H1 (cell line): ENCODE measurements around the gene CALU. TPM values are rescaled to one million over a fixed set of nuclear protein-coding genes. Genes with fewer than 3 reads are reported as not detected.

Source experiments
- CTCF ChIA-PET: fragments of 300-600 bp; sonication (Branson Sonifier 250); formaldehyde crosslinking; loops from one replicate; lab custom pipeline; 2021; ENCODE audit not compliant: partially characterized antibody; lab: Charles Lee
- POLR2A ChIA-PET: fragments of 300-600 bp; sonication (Branson Sonifier 250); formaldehyde crosslinking; loops from one replicate; lab custom pipeline; 2021; ENCODE audit warnings: inconsistent platforms; ENCODE audit not compliant: partially characterized antibody; lab: Charles Lee
- DNase-seq, 2 experiments: peaks; one replicate each; pipeline versions ENCODE4 v3.0.0 to v3.0.0-alpha.2; 2010 to 2022; ENCODE audit warnings: low spot score in 2 of 2, low read depth in 1 of 2, mixed read lengths in 1 of 2
- FAIRE-seq: peaks from 2 replicates; lab custom pipeline; 2011; peaks lifted over from hg19 to GRCh38; lab: Jason Lieb, UNC
- H2AFZ ChIP-seq: 2 replicates; pipeline ENCODE4 v1.8.1; 2012; ENCODE audit warnings: low read length, inconsistent platforms
- H2AK5ac ChIP-seq: 2 replicates; pipeline ENCODE4 v1.6.1; 2013; ENCODE audit warnings: low read depth, low read length
- H2BK120ac ChIP-seq: replicated peaks from 2 replicates; pipeline ENCODE3; 2013; ENCODE audit warnings: low read depth, low read length, inconsistent platforms
- H2BK12ac ChIP-seq: 2 replicates; pipeline ENCODE4 v1.6.1; 2013; ENCODE audit warnings: low read depth, low read length
- H2BK15ac ChIP-seq: 2 replicates; pipeline ENCODE4 v1.6.1; 2013; ENCODE audit warnings: low read length
- H2BK20ac ChIP-seq: 2 replicates; pipeline ENCODE4 v1.6.1; 2013; ENCODE audit warnings: low read length
- H2BK5ac ChIP-seq: 2 replicates; pipeline ENCODE4 v1.6.1; 2013; ENCODE audit warnings: low read depth, low read length
- H3K14ac ChIP-seq: 2 replicates; pipeline ENCODE4 v1.6.1; 2013; ENCODE audit warnings: inconsistent platforms; ENCODE audit not compliant: insufficient read length
- H3K18ac ChIP-seq: 2 replicates; pipeline ENCODE4 v1.6.1; 2013; ENCODE audit warnings: low read length; ENCODE audit errors: extremely low read depth
- H3K23ac ChIP-seq: 2 replicates; pipeline ENCODE4 v1.6.1; 2013; ENCODE audit warnings: inconsistent platforms; ENCODE audit not compliant: insufficient read length
- H3K23me2 ChIP-seq: 2 replicates; pipeline ENCODE4 v1.6.1; 2013; ENCODE audit warnings: low read depth, low read length
- H3K27ac ChIP-seq: 2 replicates; pipeline ENCODE4 v1.6.1; 2011; ENCODE audit warnings: low read depth, low read length, inconsistent platforms
- H3K27me3 ChIP-seq, 4 experiments: replicated peaks in 1 of 4; 1 replicate in 1 of 4; 2 replicates in 3 of 4; pipeline versions ENCODE4 v1.6.1 to v1.8.1; 2011 to 2013; ENCODE audit warnings: low read length in 3 of 4, mild to moderate bottlenecking in 3 of 4, inconsistent platforms in 2 of 4, mixed read lengths in 2 of 4, moderate library complexity in 1 of 4; ENCODE audit not compliant: control insufficient read depth in 3 of 4, insufficient read depth in 3 of 4; ENCODE audit errors: extremely low read depth in 1 of 4
- H3K36me3 ChIP-seq, 4 experiments: 2 replicates each; pipeline versions ENCODE4 v1.6.1 to v1.8.1; 2011 to 2013; ENCODE audit warnings: mild to moderate bottlenecking in 4 of 4, low read length in 3 of 4, moderate library complexity in 2 of 4, control low read depth in 1 of 4, inconsistent platforms in 1 of 4; ENCODE audit not compliant: insufficient read depth in 4 of 4, control insufficient read depth in 2 of 4
- H3K4ac ChIP-seq: replicated peaks from 2 replicates; pipeline ENCODE3; 2013; ENCODE audit warnings: low read length, low read depth, mixed read lengths, inconsistent platforms; ENCODE audit not compliant: insufficient read length
- H3K4me1 ChIP-seq, 4 experiments: replicated peaks in 1 of 4; 1 replicate in 1 of 4; 2 replicates in 3 of 4; pipeline versions ENCODE4 v1.6.1 to v1.8.1; 2011 to 2013; ENCODE audit warnings: low read length in 3 of 4, inconsistent platforms in 2 of 4, mixed read lengths in 1 of 4; ENCODE audit not compliant: insufficient read depth in 4 of 4, control insufficient read depth in 3 of 4
- H3K4me2 ChIP-seq, 2 experiments: 2 replicates each; pipeline versions ENCODE4 v1.6.1 to v1.8.1; 2011 to 2013; ENCODE audit warnings: low read depth in 2 of 2, low read length in 2 of 2, control low read depth in 1 of 2, inconsistent platforms in 1 of 2, mild to moderate bottlenecking in 1 of 2; ENCODE audit not compliant: insufficient read depth in 1 of 2
- H3K4me3 ChIP-seq, 4 experiments: fragments of 200-600, 300-600 bp in 1 of 4; sonication (generic), shearing (Covaris generic), sonication (Bioruptor Twin) in 1 of 4; 2 replicates each; pipeline versions ENCODE4 v1.5.1 to v1.8.1; 2011 to 2016; ENCODE audit warnings: low read length in 4 of 4, low read depth in 3 of 4, control low read depth in 2 of 4, inconsistent platforms in 2 of 4, mild to moderate bottlenecking in 2 of 4, mixed read lengths in 1 of 4, moderate library complexity in 1 of 4; ENCODE audit not compliant: insufficient read depth in 2 of 4; ENCODE audit errors: extremely low read depth in 1 of 4
- H3K56ac ChIP-seq: replicated peaks from 2 replicates; pipeline ENCODE3; 2013; ENCODE audit warnings: low read depth, mild to moderate bottlenecking, mixed read lengths, low read length, inconsistent platforms; ENCODE audit not compliant: insufficient read length
- H3K79me1 ChIP-seq: 2 replicates; pipeline ENCODE4 v1.6.1; 2013; ENCODE audit warnings: low read depth, low read length, control low read depth
- H3K79me2 ChIP-seq, 2 experiments: 2 replicates each; pipeline versions ENCODE4 v1.6.1 to v1.8.1; 2012 to 2013; ENCODE audit warnings: low read length in 2 of 2, mild to moderate bottlenecking in 2 of 2, inconsistent platforms in 1 of 2; ENCODE audit not compliant: insufficient read depth in 2 of 2, control insufficient read depth in 1 of 2
- H3K9ac ChIP-seq, 4 experiments: replicated peaks in 1 of 4; 1 replicate in 1 of 4; 2 replicates in 3 of 4; pipeline versions ENCODE4 v1.6.1 to v1.8.1; 2011 to 2013; ENCODE audit warnings: low read depth in 3 of 4, low read length in 3 of 4, control low read depth in 2 of 4, mild to moderate bottlenecking in 2 of 4, moderate library complexity in 2 of 4, inconsistent platforms in 1 of 4; ENCODE audit errors: extremely low read depth in 1 of 4
- H3K9me3 ChIP-seq, 2 experiments: 2 replicates each; pipeline versions ENCODE4 v1.6.1 to v1.8.1; 2012 to 2013; ENCODE audit warnings: mild to moderate bottlenecking in 2 of 2, moderate library complexity in 2 of 2, control low read depth in 1 of 2, inconsistent platforms in 1 of 2, low read depth in 1 of 2, low read length in 1 of 2, mixed read lengths in 1 of 2; ENCODE audit not compliant: insufficient read depth in 2 of 2
- H4K20me1 ChIP-seq, 2 experiments: replicated peaks in 1 of 2; 2 replicates each; pipeline versions ENCODE3 to v1.8.1; 2011 to 2013; ENCODE audit warnings: inconsistent platforms in 2 of 2, low read length in 2 of 2, mild to moderate bottlenecking in 1 of 2; ENCODE audit not compliant: insufficient read depth in 2 of 2, control insufficient read depth in 1 of 2
- H4K5ac ChIP-seq: 2 replicates; pipeline ENCODE4 v1.6.1; 2013; ENCODE audit warnings: low read length, low read depth, mixed read lengths, inconsistent platforms; ENCODE audit not compliant: insufficient read length
- H4K8ac ChIP-seq: 2 replicates; pipeline ENCODE4 v1.8.0; 2013; ENCODE audit warnings: mild to moderate bottlenecking, moderate library complexity, low read length, inconsistent platforms; ENCODE audit not compliant: insufficient read depth; ENCODE audit errors: extremely low read depth
- H4K91ac ChIP-seq: replicated peaks from 2 replicates; pipeline ENCODE3; 2013; ENCODE audit warnings: low read length, mixed read lengths, inconsistent platforms; ENCODE audit not compliant: insufficient read length
- CBX8 ChIP-seq: fragments of 300-800, 300-1000 bp; sonication (generic); IDR thresholded peaks from 2 replicates; pipeline ENCODE4 v1.7.1; 2016; ENCODE audit warnings: low read depth, low read length, borderline replicate concordance
- CHD2 ChIP-seq: IDR thresholded peaks from 2 replicates; pipeline ENCODE4 v1.6.1; 2012; ENCODE audit warnings: low read length, improper control_type of control experiment
- GABPA ChIP-seq: IDR thresholded peaks from 2 replicates; pipeline ENCODE4 v1.6.1; 2011; ENCODE audit warnings: mild to moderate bottlenecking, low read length, moderate library complexity, borderline replicate concordance; ENCODE audit not compliant: insufficient read depth
- JUN ChIP-seq: IDR thresholded peaks from 2 replicates; pipeline ENCODE4 v1.6.1; 2011; ENCODE audit warnings: low read depth, mild to moderate bottlenecking, improper control_type of control experiment, low read length
- TEAD4 ChIP-seq: IDR thresholded peaks from 2 replicates; pipeline ENCODE4 v1.6.1; 2012; ENCODE audit warnings: low read depth, low read length, inconsistent platforms, mixed read lengths
- WGBS, 2 experiments: shearing (Covaris generic) in 1 of 2; methylation state at CpG; one replicate each; pipeline versions ENCODE4 v1.1.6 to v1.1.7; 2013 to 2015; ENCODE audit warnings: low lambda C conversion rate in 2 of 2, mixed read lengths in 2 of 2, inconsistent platforms in 1 of 2, low coverage in 1 of 2, missing lambda C conversion rate in 1 of 2; ENCODE audit not compliant: insufficient replicate concordance in 2 of 2, insufficient coverage in 1 of 2, insufficient read length in 1 of 2; ENCODE audit errors: extremely low coverage in 1 of 2, missing lambda C conversion rate in 1 of 2; 5-methylcytosine and 5-hydroxymethylcytosine counted together
- polyA plus RNA-seq, 7 experiments: library from polyadenylated mRNA; depleted of rRNA in 3 of 7; stranded (reverse) in 5 of 7; unstranded in 2 of 7; fragments of >200 nt in 5 of 7; fragments of 200-250 nt in 2 of 7; gene quantifications; 1 replicate in 5 of 7; 2 replicates in 1 of 7; 4 replicates in 1 of 7; pipeline versions ENCODE4 v1.2.1 to v1.2.3, GENCODE V29; 2011 to 2013; ENCODE audit warnings: missing spikeins in 2 of 7, mixed read lengths in 2 of 7
- total RNA-seq: library from RNA; stranded (reverse); fragmentation: NEBNext Ultra II Directional; extraction: Animal tissue kit (Norgen Biotek cat#: 25700); gene quantifications from 2 replicates; pipeline ENCODE4 v1.2.1, GENCODE V29; 2021

CALU gene
- total and polyA plus RNA-seq, 2 of the 8 experiments (the other 6 are each of a cell fraction or from before 2014, with no cell fraction given): 67.2 to 170 TPM

DNA sequence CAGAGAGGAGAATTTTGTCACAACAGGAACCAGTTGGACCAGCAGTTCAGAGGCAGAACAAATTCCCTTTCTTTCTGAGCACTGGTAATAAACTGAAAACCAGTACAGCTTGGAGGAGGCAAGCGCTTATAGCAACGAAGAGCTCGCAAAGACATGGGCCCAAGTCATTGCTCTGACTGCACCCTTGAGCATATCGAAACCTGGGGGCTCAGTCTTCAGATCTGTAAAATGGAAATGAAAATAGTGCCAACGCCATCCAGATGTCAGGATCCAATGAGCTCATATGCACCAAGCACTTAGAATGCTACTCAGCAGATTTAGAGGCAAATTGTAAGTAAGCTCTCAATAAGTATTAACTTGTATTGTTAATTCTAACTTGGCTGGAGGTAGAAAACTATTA is 14.4 kb upstream of the CALU start:
- no peak overlapping the region for H4K8ac ChIP-seq
- H4K20me1 ChIP-seq: no peaks in the 10 kb centered on the region
- H3K56ac ChIP-seq: no peak overlapping the region
- WGBS, 2 experiments: 94% methylated on average over 5 of the region's 5 CpGs; no CpG with 5 or more reads in 1 of the 2 experiments
- H3K36me3 ChIP-seq: no peaks in the 10 kb centered on the region; a peak in 1 of 8 replicates
- DNase-seq (no peak), FAIRE-seq (no peak)
- no peak overlapping the region for H4K91ac ChIP-seq
- no peak overlapping the region for H2AK5ac ChIP-seq
- CTCF ChIA-PET: interaction anchor here (0.6 to 1.6 kb wide), 7 partner anchors 10 to 159 kb away, joined by 3 to 8 read pairs (median 4); partner anchors contain the start of gene GARIN1A
- no peak overlapping the region for H3K4me2 ChIP-seq
- no peak overlapping the region for H3K4ac ChIP-seq
- no peak overlapping the region for H3K14ac ChIP-seq
- H4K5ac ChIP-seq: no peak overlapping the region
- no peak overlapping the region for H2BK20ac ChIP-seq
- no peak overlapping the region for H3K9ac ChIP-seq
- H3K23me2 ChIP-seq: no peaks in the 10 kb centered on the region; the same call in 1 of the 2 replicates
- H3K18ac ChIP-seq: no peak overlapping the region
- H3K4me1 ChIP-seq: no peaks in the 10 kb centered on the region
- H2BK5ac ChIP-seq: no peak overlapping the region
- H2BK15ac ChIP-seq: no peak overlapping the region
- no peak overlapping the region for H3K23ac ChIP-seq
- no peaks in the 10 kb centered on the region for H3K27me3 ChIP-seq
- TF ChIP-seq TEAD4 (no peak), CHD2 (no peak), JUN (no peak), GABPA (no peak), CBX8 (no peak)
- H3K79me1 ChIP-seq: no peaks in the 10 kb centered on the region
- H3K4me3 ChIP-seq: no peak overlapping the region
- H2BK12ac ChIP-seq: no peak overlapping the region
- H3K27ac ChIP-seq: no peak overlapping the region
- no peak overlapping the region for H2BK120ac ChIP-seq
- no peak overlapping the region for H2AFZ ChIP-seq
- POLR2A ChIA-PET: interaction anchor here (1.7 to 1.9 kb wide), 2 partner anchors 14 to 16 kb away, joined by 5 to 7 read pairs; partner anchors contain the start of gene CALU
- no peaks in the 10 kb centered on the region for H3K9me3 ChIP-seq
- H3K79me2 ChIP-seq: no peaks in the 10 kb centered on the region
